ENCODE results near the gene SEMA3C.
A peak's percentile ranks its signal among the peaks of the same experiment; 100 is the strongest.

Gene SEMA3C

DNA sequence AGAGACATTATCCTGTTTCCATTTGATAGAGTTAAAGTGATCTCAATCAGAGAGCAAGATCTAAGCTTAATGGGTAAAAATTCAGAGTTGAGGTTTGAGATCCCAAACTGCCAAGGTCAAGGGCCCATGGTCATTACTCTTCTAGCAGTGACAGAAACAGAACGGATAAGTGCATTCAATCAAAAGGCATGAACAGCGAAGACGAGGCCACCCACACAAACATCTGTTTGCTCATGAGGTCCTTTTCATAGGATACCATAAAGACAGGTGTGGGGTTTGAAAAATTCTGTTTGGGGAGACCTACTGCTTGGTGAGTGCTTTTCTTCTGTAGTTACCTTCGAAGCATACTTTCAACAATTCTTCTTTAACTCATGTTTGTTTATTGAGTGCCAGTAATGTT lies 58.3 kb downstream of the SEMA3C start:
- ATAC-seq (ENCODE audit: low read depth) (no peak), DNase-seq (ENCODE audit: low spot score) (no peak)
- Histone ChIP-seq H3K4me3 (ENCODE audit: severe bottlenecking) (no peak overlapping the region), H3K4me1 (ENCODE audit: insufficient read depth, poor library complexity, severe bottlenecking) (peaks cover 38% of the 10 kb centered on the region), H3K36me3 (ENCODE audit: low read depth) (no peaks in the 10 kb centered on the region), H3K9me3 (ENCODE audit: severe bottlenecking) (no peaks in the 10 kb centered on the region), H3K27me3 (ENCODE audit: insufficient read depth, poor library complexity, severe bottlenecking) (no peaks in the 10 kb centered on the region), H3K27ac (ENCODE audit: poor library complexity, severe bottlenecking) (peak overlapping the region; percentile 50)
- TF ChIP-seq, protein P1, sequence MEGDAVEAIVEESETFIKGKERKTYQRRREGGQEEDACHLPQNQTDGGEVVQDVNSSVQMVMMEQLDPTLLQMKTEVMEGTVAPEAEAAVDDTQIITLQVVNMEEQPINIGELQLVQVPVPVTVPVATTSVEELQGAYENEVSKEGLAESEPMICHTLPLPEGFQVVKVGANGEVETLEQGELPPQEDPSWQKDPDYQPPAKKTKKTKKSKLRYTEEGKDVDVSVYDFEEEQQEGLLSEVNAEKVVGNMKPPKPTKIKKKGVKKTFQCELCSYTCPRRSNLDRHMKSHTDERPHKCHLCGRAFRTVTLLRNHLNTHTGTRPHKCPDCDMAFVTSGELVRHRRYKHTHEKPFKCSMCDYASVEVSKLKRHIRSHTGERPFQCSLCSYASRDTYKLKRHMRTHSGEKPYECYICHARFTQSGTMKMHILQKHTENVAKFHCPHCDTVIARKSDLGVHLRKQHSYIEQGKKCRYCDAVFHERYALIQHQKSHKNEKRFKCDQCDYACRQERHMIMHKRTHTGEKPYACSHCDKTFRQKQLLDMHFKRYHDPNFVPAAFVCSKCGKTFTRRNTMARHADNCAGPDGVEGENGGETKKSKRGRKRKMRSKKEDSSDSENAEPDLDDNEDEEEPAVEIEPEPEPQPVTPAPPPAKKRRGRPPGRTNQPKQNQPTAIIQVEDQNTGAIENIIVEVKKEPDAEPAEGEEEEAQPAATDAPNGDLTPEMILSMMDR (IDR thresholded peaks at IDR 0.05; ENCODE audit: poor library complexity, severe bottlenecking), result no peak

DNA sequence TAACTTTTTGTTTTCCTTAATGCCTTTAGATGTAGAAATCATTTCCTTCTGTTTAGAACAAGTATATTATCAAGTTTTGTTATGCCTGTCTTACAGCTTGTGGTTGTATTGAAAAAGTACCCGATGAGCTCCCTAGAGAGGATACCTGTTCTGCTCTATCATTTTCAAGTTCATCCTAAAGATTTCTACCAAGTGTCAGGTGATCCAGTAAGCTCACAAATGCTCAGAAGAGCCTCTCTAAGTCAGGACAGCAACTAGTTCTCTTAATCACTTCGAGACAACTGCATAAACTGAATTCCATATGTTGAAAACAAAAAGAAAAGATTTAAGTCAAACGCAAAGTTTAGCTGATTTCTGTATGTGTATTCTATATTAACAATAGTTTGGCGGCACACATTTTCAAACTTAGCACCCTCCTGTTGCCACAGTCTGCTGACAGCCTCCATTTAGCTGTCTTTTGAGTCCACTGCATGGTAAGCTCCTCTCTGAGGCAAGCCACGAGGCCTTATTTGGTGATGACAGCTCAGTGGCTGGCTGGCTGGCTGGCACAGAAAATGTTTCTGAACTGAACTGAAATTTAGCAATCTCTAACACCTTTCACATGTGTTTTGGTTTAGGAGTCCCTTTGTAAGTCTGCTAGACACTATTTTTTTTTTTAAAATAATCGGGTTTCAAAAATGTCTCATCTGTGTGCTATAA lies 59.4 kb downstream of the SEMA3C start:
- peak overlapping the region; percentile 50 for H3K27ac ChIP-seq (ENCODE audit: poor library complexity, severe bottlenecking)
- no peaks in the 10 kb centered on the region for H3K9me3 ChIP-seq (ENCODE audit: severe bottlenecking)
- TF ChIP-seq, protein P1 (IDR thresholded peaks at IDR 0.05; ENCODE audit: poor library complexity, severe bottlenecking), result no peak
- H3K4me1 ChIP-seq (ENCODE audit: insufficient read depth, poor library complexity, severe bottlenecking), result peaks cover 41% of the 10 kb centered on the region
- ATAC-seq (ENCODE audit: low read depth), result peak; percentile 85
- H3K27me3 ChIP-seq (ENCODE audit: insufficient read depth, poor library complexity, severe bottlenecking), result no peaks in the 10 kb centered on the region
- no peak for DNase-seq (ENCODE audit: low spot score)
- no peak overlapping the region for H3K4me3 ChIP-seq (ENCODE audit: severe bottlenecking)
- H3K36me3 ChIP-seq (ENCODE audit: low read depth), result 0 out of 2 replicates have a peak, but pooled peaks cover 2% of the 10 kb centered on the region

DNA sequence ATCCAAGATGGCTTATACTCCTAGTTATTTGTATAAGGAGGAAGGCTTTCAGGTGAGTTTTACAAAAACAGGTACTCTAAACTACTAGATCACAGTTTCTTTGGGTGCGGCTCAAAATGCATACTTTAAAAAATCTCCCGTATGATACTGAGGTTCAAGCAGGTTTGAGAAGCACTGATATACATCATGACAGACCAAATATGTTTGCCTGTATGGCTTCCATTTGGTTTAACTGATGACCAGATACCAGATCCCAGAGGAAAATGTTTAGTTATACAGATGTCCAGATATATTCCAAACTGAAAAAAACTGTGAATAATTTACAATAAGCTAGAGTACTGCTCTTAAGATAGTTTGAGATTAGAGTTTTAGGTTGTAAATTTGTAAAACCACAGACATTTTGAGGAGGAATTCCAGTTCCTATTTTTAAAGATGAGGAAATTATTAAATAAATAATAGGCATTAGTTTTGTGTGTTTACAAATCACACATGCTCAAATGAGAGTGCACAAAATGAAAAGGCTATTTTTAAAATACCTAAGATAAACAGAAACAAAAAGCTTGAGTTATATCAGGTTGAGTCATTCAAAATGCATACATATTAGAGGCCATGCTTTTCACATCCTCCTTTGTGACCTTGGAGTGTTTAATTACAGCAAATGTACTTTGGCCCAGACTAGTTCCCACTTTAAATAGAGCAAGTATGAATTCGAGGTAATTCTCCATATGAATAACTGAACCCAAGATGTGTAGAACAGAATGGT lies 60.5 kb downstream of the SEMA3C start:
- Histone ChIP-seq H3K4me3 (ENCODE audit: severe bottlenecking) (no peak overlapping the region), H3K27me3 (ENCODE audit: insufficient read depth, poor library complexity, severe bottlenecking) (no peaks in the 10 kb centered on the region), H3K4me1 (ENCODE audit: insufficient read depth, poor library complexity, severe bottlenecking) (peaks cover 41% of the 10 kb centered on the region), H3K9me3 (ENCODE audit: severe bottlenecking) (no peaks in the 10 kb centered on the region), H3K27ac (ENCODE audit: poor library complexity, severe bottlenecking) (peak overlapping the region; percentile 50), H3K36me3 (ENCODE audit: low read depth) (peaks cover 7% of the 10 kb centered on the region; the same call in 1 of the 2 replicates)
- TF ChIP-seq, protein P1 (IDR thresholded peaks at IDR 0.05; ENCODE audit: poor library complexity, severe bottlenecking), result no peak
- ATAC-seq (ENCODE audit: low read depth) (peak; percentile 77), DNase-seq (ENCODE audit: low spot score) (no peak)

DNA sequence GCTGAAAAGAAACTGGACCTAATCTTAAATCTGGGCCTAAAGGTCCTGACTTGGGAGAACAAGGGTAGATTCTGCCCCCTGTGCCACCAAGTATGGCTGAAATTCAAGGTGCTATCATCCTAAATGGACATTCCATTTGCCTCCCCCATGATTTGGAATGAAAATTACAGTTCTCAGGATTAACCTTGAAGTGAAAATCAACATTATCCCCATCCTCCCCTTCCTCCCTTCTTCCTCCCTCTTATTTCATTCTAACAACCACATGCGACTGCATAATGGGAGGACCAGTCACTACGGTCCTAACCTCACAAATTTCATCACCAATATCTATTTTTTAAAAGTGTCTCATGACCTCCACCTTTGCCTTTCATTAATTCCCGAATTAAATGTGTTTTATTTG lies 62.1 kb downstream of the SEMA3C start:
- Histone ChIP-seq H3K4me3 (ENCODE audit: severe bottlenecking) (no peak overlapping the region), H3K9me3 (ENCODE audit: severe bottlenecking) (no peaks in the 10 kb centered on the region), H3K27ac (ENCODE audit: poor library complexity, severe bottlenecking) (no peak overlapping the region), H3K4me1 (ENCODE audit: insufficient read depth, poor library complexity, severe bottlenecking) (peaks cover 48% of the 10 kb centered on the region), H3K36me3 (ENCODE audit: low read depth) (peaks cover 10% of the 10 kb centered on the region; the same call in 1 of the 2 replicates), H3K27me3 (ENCODE audit: insufficient read depth, poor library complexity, severe bottlenecking) (no peaks in the 10 kb centered on the region)
- ATAC-seq (ENCODE audit: low read depth), result no peak
- no peak for DNase-seq (ENCODE audit: low spot score)
- TF ChIP-seq, protein P1 (IDR thresholded peaks at IDR 0.05; ENCODE audit: poor library complexity, severe bottlenecking), result no peak
